Left colon (tissue), 2 donors: ENCODE measurements around the gene CHCHD6. TPM values are rescaled to one million over a fixed set of nuclear protein-coding genes. Genes with fewer than 3 reads are reported as not detected.

Source experiments
- ATAC-seq: fragments of 200-7000 bp; cut with Tn5 transposase; one replicate; pipeline ENCODE4 v1.9.1; 2020; ENCODE audit warnings: mild to moderate bottlenecking, moderate library complexity
- DNase-seq, 2 donors: peaks; one replicate each; pipeline ENCODE4 v3.0.0-alpha.2; 2020
- intact Hi-C, 2 donors: fragments of 100-400 bp; cut with DNase I in 1 of 2; cut with micrococcal nuclease in 1 of 2; formaldehyde crosslinking; loops; one replicate each; pipeline versions ENCODE4 v1.11.2 to v1.14.0; 2022; cut with DNase I, micrococcal nuclease
- total RNA-seq, 2 donors: library from RNA; stranded (reverse); fragmentation: NEBNext Ultra II Directional; extraction: Animal tissue kit (Norgen Biotek cat#: 25700); gene quantifications; one replicate each; pipeline ENCODE4 v1.2.1, GENCODE V29; 2021
- donor health status: DM: no; HTN: no; CAD: no.
- donor health status: DM: yes; HTN: yes; CAD: no.

CHCHD6 gene
- total RNA-seq, 2 donors from 2014 or later: 8.9 to 11.4 TPM

DNA sequence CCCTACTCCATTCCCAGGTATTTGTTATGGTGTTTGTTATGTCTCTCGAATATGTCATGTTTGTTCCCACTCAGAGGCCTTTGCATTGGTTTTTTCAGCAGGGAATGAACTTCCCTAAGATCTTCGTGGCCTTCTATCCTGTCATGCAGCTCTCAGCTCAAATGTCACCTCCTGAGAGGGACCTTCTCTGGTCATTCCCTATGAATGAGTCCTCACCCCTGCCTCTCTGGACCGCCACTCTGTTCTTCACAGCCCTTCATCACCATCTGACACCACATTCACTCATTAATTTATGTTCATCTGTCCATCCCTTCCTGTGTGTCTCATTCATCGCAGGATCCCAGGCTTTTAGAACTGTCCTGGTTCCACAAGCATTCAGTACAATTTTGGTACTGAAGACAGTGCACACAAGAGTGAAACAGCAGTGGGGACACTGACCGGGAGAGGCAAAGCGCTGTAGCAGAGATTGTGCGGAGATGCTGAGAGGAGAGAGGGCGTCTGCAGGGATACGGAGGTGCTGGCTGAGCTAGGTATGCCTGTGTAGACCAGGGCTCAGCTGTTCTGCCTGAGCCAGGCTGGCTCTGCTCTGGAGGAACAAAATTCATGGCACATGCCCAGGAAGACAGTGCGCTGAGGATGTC is 132.3 kb downstream of the CHCHD6 start:
- ATAC-seq (no peak), DNase-seq (no peak)
- intact Hi-C loops: no loop called here

GRCh38 chr3:126837773-126838172 is 133.7 kb downstream of the CHCHD6 start:
- DNase-seq (no peak), ATAC-seq (no peak)
- intact Hi-C loops: no loop called here

- ATAC-seq: no peak
- intact Hi-C loops: no loop called here
- DNase-seq: no peak
Observed at GRCh38 chr3:126845920-126846715, 142.1 kb downstream of the CHCHD6 start.

DNA sequence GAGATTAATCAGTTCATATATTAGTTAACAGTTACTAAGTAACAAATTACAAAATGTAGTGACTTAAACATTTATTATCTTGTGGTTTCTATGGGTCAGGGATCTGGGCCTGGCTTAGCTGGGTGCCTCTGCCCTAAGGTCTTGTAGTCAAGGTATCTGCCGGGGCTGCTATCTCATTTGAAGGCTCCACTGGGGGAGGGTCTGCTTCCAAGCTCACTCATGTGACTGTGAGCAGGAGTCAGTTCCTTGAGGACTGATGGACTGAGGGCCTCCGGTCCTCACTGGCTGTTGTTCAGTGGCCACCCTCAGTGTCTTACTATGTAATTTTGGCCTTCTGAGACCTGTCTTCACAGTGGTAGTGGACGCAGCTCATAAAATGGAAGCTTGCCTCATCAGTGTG is 143.0 kb downstream of the CHCHD6 start:
- ATAC-seq (no peak), DNase-seq (no peak)
- intact Hi-C loops: no loop called here

GRCh38 chr3:126848991-126849390 is 145.0 kb downstream of the CHCHD6 start:
- ATAC-seq (no peak), DNase-seq (no peak)
- intact Hi-C loops: no loop called here

DNA sequence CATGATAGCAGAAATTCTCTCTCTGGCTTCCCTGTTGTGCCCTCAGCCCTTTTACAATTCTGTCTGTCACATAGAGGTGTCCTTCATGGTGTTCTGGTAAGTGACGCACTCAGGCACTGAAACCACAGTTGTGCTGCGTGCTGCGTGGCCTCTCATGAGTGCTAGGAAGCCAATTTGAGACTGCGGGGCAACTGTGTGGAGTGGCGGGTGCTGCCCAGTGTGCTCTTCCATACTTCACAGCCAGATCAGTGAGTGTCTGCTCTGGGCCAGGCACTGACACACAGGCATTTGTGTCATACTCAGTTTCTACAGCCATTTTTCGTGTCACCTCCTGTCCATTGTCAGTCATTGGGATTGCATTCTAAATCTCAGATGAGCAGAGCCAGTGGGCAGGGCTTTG is 145.7 kb downstream of the CHCHD6 start:
- no peak for ATAC-seq
- intact Hi-C loops: no loop called here

DNA sequence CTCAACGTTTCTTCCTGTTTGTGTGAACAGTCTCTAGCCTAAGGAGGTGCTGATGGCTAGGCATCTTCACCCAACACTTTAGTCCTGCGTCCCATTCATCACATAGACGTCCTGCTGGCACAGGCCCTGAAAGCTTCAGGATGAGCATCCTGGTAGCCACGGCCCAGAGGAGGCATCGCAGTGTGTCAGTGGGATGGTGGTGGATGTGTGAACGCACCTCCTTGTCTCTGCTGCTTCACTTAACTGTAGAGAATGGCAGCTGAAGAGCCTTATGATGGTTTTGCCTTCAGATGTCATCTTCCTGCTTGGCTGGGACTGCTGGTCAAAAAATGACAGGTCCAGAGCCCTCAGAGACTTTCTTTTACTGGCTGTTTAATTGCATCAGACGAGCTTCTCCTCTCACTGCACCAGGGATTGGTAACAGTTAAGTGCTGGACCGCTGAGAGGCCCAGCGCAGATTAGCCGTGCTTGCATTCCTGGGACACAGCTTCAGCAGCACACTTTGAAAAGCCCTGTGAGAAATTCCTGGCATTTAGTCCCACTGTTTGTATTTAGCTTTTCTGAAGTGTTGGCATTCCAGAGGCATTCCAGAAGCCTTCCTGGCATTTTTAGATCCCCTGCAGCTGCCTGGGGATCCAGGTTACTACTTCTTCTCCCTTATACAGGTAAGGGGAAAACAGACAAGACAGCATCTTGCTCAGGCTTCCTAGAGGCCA is 146.5 kb downstream of the CHCHD6 start:
- ATAC-seq: no peak
- no peak for DNase-seq
- intact Hi-C loops: no loop called here

More for the DNA sequence above, 145.7 kb downstream of the CHCHD6 start:
- DNase-seq: no peak

DNA sequence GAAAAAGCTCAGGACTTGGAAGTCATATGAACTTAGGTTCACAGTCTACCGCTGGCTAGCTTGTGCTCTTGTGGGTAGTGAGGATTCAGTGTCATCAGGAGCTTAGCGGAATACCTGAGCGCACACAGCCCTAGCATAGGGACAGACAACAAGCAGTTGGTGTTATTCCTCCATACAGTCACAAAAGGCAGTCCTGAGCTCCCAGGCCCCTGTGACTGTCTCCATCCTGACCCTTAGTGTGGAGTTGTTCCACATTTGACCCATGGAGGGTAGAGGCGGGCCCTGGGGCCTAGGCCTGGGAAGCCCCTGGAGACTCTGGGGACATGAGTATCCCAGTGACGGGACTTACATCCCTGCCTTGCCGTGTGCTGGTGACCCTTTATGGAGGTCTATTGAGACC is 147.3 kb downstream of the CHCHD6 start:
- ATAC-seq: no peak
- intact Hi-C loops: no loop called here
- DNase-seq: no peak

DNA sequence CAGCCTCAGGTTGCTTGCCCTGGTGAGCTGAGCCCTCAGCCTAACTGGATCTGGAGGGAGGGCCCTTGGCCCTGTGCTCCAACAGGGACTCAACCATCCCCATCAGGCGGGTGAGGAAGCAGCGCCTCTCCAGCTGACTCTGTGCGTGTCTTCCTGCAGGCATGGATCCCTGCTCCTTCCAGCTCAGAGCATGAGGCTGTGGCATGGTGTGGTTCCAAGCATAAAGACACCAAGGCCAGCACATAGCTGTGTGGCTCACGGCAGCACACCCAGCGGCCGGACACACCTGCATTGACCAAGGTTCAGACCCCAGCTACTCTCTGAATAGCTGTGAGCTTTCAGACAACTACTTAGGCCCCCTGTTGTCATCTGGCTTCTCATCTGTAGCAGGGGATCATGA is 147.9 kb downstream of the CHCHD6 start:
- ATAC-seq (no peak), DNase-seq (no peak)
- intact Hi-C loops: no loop called here

- DNase-seq: no peak
- no peak for ATAC-seq
- intact Hi-C loops: no loop called here
Observed at GRCh38 chr3:126852511-126852910, 148.5 kb downstream of the CHCHD6 start.

DNA sequence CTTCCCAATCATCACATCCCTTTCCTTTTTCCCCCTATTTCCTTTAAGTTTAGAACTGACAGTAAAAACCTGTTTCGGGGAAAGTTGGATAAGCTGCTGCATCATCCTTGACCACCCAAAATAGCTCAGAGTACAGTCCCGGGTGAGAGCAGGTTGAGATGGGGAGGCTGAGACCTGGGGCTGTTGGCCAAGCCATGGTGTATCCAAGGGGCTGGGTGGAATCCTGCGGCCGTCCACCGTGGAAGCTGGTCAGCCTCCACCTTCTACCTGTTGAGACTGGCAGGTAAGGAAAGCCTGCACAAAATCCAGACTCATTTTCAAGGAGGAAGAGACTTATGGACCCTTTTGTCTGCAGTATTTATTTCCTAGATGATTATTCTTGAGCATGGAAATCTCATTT is 150.6 kb downstream of the CHCHD6 start:
- DNase-seq: no peak
- intact Hi-C loops: no loop called here
- ATAC-seq: no peak

- intact Hi-C loops: no loop called here
- DNase-seq: no peak
- no peak for ATAC-seq
Observed at GRCh38 chr3:126855374-126855773, 151.3 kb downstream of the CHCHD6 start.

DNA sequence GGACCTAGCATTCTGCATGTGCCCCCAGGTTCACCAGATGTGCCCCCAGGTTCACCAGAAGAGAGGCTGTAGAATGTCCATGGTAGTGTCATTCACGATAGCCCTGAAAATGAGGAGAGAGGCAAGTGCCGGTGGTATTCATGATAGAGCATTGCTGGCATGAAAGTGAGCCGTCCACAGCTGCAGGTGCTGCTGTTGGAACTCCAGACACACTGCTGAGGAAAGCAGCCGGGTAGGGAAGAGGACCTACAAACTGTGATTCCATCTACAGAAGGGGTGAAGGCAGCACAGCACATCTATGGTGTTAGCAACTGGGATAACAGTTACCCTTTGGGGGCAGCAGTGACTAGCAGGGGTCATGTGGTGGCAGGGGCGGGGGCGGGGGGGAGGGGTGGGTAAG is 153.9 kb downstream of the CHCHD6 start:
- intact Hi-C loops: no loop called here
- ATAC-seq: no peak
- DNase-seq: no peak

DNA sequence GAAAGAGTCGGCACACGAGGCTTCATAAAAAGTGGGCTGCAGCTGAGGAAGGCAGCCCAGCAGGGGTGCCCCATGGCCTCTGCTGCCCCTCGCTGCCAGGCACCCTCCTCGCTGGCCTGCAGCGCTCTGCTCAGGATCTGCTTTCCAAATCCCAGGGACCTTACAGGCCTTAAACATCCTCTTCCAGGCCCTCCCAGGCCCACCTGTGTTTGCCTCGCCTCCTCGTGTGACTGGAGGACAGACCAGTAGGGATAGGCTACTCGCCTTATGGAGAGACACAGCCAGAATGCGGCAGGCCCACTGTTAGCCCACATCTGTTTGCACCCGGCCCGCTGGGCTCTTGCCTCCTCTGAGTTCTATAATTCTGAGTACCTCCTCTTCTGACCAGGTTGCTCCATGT is 154.4 kb downstream of the CHCHD6 start:
- intact Hi-C loops: no loop called here
- DNase-seq (no peak), ATAC-seq (no peak)

GRCh38 chr3:126858887-126859286 is 154.8 kb downstream of the CHCHD6 start:
- no peak for DNase-seq
- no peak for ATAC-seq
- intact Hi-C loops: no loop called here

DNA sequence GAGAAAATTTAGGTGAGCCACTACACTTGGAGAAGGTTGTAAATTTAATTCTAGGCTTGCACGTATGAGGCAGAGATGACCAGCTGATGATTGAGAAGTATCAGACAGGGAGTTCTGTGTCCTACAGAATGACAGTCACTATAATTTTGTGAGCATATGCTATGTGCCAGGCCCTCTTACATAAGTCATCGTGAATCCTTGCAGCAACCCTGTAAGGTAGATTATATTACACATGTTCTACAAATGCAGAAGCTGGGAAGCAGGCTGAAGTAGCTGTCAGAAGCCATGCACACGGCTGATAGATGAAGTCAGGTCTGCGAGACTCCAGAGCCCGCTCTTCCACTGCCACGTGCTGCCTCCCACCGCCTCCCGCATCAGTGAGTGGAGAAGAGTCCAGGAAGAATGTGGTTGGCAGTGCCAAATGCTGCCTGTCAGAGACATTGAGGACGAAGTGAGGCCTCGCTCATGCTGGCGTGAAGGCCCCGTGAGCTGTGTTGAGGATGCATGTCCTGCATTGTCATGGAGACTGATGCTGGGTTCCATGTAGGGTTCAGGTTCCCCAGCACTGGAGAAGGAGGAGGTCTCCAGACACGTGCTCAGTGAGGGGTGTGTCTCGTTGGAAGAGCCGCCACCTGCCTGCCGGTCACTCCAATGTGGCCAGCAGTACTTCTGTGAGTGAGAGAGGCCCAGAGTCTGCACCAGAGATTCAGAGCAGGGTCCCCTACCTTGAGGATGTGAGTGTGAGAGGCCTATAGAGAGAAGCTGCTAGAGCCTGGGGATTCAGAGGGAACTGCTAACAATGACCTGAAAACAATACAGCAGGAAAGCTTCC is 155.6 kb downstream of the CHCHD6 start:
- ATAC-seq (no peak), DNase-seq (no peak)
- intact Hi-C loops: no loop called here

DNA sequence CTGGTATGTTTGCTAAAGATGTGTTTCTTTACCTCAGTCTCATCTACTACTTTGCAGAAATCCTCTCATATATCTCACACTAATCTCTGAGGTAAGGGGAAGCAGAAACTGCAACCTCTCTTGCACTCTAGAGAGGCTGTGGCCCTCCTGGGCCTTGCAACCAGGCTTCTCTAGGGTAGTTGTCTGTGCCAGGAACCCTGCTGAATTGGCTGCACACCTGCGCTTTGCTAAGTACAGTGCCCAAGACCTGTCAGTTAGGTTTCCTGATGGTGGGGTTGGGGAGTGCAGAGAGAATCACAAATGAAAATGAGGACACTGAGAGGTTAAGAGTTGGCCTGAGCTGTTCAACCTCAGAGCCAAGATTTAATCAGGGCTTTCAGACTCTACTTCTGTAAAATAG is 161.7 kb downstream of the CHCHD6 start:
- ATAC-seq (no peak), DNase-seq (no peak)
- intact Hi-C loops: no loop called here

GRCh38 chr3:126866175-126866759 is 162.2 kb downstream of the CHCHD6 start:
- ATAC-seq: no peak
- intact Hi-C loops: no loop called here
- no peak for DNase-seq
